T-helper 9 cell (primary cell): ENCODE results near the gene VANGL2.

Experiments used
- DNase-seq: peaks from one replicate; pipeline ENCODE4 v3.0.0-alpha.2; 2020
- total RNA-seq, 2 donors: gene quantifications; one replicate each; lab custom pipeline; 2026; lab: John Stamatoyannopoulos, UW

VANGL2 gene
- 0 to 0.07 reads per million in 2 donors for total RNA-seq

DNA sequence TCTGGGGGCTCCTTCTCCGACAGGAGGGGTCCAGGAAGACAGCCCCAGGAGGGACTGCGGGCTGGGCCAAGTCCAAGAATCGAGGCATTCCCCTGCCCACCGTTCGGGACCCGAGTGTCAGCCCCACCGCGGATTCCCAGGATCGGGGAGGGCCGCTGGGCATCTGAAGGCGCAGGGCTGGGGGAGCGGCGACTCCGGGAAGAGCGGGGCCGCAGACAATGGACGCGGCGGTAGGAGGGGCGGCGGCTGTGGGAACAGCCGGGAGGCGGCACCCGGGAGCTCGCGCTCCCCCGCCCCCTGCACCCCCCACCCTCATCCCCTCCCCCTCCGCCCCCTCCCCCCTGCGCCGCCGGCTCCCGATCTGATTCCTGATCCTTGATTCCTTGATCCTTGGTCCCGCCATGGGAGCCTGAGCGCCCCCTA is at the start of gene VANGL2:
Gene VANGL2 (plus strand): TSS at position 342 of the 423 bp plus-strand sequence. CDS start 15,274 bp downstream, outside the sequence.
- peak; percentile 27 for DNase-seq

- DNase-seq = no peak
These were observed 48.7 kb upstream of the VANGL2 start for GRCh38 chr1:160351629-160352028.

DNA sequence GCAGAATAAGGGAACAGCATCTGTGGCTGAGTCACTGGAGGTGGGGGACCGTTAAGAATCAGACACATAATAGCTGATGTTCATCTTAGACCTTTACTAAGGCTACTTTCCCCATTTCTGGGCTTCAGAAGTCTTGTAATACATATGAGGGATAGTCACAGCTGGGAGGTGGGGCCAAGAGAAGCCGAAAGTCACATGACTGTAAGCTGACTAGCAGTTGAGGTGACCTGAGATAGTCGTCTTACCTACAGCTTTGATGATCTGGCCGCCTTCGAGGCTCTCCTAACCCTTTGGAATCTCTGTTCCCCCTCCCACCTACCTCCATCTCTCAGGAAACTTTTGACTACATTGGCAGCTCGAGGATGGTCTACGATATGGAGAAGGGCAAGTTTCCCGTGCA is 47.8 kb upstream of the VANGL2 start:
- no peak for DNase-seq

DNA sequence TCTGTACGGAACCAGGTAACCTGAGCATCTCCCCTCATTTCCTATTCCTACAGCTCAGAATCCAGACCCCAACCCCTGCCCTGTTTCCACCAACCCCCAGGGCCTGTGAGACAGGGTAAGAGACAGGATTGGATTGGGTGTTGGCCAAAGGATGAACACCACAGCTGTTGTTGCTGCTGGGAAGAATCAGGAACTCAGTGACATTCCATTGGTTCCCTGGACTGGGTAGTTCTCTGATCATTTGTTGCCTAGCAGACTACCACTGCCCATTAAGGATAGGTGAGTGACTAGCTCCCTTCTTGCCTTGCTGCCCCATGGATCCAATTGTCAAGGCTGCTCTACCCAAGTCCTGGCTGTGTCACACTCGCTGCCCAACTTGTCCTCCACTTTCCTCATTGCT is 47.1 kb upstream of the VANGL2 start:
- no peak for DNase-seq

DNA sequence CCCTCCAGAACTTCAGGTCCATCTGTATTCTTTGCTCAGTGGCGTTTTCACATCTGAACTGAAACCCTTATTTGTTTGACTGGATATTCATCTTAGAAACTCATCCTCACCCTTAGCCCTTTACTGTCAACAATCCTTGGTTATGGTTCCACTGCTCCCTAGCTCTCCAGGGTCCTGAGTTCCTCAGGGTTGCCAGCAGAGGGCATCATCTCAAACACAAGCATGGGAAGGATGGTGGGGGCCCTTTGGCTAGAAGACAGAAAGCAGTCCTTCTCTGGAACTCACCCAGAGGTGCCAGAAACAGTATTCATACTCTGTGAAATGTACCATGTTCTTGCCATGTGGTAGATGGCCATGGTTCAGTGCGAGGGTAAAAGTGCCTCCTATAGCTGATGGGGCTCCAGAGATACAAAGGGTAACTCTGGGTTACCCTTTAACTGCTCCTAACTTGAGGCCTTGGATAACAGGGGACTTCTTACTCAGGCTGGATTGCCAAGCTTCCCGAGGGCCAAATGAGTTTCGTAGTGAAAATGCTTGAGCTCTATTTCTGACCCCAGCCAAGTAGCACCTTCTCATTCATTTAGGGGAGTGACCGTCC is 45.9 kb upstream of the VANGL2 start:
- DNase-seq = no peak

- no peak for DNase-seq
These were observed 42.9 kb upstream of the VANGL2 start for GRCh38 chr1:160357286-160358002.

GRCh38 chr1:160358073-160358472 is 42.3 kb upstream of the VANGL2 start:
- DNase-seq = no peak

- no peak for DNase-seq
These were observed 40.7 kb upstream of the VANGL2 start for GRCh38 chr1:160359559-160360226.

GRCh38 chr1:160360227-160360695 is 40.1 kb upstream of the VANGL2 start:
- no peak for DNase-seq

DNA sequence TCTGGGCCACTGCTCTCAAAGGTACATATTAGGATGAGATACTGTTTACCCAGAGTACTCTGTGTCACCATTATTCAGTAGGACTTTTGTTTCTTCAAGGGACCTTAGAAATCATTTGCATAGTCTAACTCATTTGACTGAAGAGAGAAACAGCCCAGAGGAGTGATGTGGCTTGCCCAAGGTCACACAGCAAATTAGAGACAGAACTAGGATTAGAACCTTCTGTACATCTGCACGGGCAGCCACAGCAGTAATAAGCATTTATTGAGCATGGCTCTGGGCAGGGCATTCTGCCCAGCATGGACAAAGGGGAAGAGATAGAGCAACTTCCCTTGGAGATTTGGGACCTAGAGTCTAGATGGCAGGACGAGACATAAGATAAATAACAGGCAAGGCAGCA is 39.2 kb upstream of the VANGL2 start:
- DNase-seq = no peak

GRCh38 chr1:160361814-160362167 is 38.6 kb upstream of the VANGL2 start:
- DNase-seq = no peak

- no peak for DNase-seq
These were observed 38.0 kb upstream of the VANGL2 start for GRCh38 chr1:160362168-160362957.

- DNase-seq = no peak
These were observed 37.4 kb upstream of the VANGL2 start for GRCh38 chr1:160363010-160363409.

DNA sequence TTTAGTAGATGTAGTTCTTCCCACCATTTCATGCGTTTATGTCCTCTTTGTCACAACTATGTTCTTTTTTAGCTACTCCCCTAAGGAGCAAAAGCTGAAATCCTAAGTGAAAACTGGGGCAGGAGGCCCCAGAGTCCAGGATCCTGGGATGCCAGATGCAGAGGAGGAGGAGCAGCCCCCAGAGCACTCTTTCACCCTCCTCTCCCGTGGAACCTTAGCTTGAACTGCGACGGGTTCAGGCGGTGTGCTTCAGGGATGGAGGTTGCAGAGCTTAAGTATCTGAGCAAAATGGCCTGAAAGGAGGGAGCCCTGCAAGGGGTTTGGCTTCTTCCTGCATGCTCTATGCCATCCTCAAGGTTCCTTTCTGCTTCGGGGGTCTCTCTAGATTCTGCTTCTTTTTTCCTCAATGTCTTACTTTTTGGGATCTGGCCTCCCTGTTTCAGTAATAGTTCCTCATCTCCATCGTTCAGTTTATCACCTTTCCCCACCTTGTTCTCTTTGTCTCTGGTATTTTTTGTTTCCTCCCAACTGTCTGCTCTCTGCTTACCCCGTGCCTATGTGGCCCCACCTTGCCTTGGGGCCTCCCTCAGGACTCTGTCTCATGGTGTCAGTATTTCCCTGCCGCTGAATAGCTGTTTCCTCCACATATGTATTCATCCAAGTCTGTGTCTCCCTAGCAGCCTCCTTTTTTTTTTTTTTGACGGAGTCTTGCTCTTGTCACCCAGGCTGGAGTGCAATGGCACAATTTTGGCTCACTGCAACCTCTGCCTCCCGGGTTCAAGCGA is 36.2 kb upstream of the VANGL2 start:
- no peak for DNase-seq

GRCh38 chr1:160365325-160365724 is 35.0 kb upstream of the VANGL2 start:
- DNase-seq = no peak

- no peak for DNase-seq
These were observed 33.4 kb upstream of the VANGL2 start, which contains the start of gene NHLH1 for GRCh38 chr1:160366731-160367515. Gene NHLH1, plus strand, starts transcription at chr1:160367071. Its CDS starts 3,661 bp downstream, at chr1:160370732.

- no peak for DNase-seq
These were observed 32.9 kb upstream of the VANGL2 start for GRCh38 chr1:160367516-160367900.

DNA sequence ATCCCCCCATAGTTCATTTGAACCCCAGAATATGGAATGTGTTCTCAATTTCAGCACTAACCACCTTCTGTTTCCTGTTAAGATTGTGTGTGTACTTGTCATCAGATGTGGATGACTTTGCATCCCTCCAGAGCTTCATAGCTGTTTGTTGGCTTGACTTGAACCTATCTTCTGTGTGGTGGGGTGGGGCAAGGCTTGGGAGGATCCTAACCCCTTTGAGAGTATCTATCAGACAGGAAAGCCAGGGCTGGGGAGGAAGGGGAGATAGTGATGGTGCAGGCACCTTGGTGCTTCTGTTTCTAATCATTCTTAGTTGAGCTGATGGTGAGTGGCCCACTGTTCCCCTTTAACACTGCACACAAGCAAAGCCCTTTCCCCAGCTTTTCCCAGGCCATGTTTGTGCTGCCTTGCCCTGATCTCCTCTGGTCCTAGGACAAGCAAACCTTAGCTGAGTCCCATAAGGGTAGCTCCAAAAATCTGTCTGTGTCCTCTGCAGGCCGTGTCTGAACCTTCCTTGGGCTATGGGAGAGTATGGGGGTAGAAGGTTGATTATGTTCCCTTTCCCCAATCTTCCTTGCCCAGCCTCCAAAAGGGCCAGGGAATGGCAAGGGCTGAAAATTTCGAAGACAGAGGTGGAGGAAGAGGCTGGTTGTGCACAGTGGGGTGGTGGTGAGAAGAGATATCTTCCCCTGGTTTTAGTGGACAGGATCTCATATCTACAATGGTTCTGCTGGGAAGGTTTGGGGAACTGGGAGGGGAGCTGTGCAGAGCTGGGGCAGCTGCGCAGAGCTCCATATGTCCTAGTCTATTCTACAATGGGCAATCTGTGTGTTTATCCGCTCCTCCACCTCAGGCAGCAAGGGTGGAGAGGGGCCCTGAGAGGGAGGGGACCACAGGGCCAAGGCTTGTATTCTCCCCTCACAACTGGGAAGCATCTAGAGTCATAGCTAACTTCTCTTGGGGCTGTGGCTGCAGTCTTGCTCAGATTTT is 32.1 kb upstream of the VANGL2 start:
- DNase-seq = no peak

GRCh38 chr1:160369087-160369486 is 31.3 kb upstream of the VANGL2 start:
- DNase-seq = no peak
